Measurements from ENCODE around the gene ADGRG6.

DNA sequence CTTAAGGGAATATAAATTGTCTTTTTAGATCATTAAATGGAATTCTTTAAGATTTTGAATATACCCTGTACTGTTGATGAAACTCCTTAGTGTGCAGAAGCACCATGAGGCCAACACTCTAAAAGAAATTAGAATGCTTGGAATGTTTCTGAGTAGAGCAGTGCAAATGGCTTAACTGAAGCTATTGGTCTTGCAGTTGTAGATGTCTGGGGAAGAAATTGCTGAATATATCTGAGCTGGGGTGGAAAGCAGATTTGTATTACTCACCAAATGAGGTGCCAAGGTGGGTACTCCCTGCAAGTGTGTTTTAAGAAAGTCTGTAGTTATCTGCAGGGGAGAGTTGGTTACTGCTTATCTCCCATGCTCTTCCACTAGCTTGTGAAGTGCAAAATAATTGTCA, 119.0 kb downstream of the ADGRG6 start:
- TF ChIP-seq, protein P1, sequence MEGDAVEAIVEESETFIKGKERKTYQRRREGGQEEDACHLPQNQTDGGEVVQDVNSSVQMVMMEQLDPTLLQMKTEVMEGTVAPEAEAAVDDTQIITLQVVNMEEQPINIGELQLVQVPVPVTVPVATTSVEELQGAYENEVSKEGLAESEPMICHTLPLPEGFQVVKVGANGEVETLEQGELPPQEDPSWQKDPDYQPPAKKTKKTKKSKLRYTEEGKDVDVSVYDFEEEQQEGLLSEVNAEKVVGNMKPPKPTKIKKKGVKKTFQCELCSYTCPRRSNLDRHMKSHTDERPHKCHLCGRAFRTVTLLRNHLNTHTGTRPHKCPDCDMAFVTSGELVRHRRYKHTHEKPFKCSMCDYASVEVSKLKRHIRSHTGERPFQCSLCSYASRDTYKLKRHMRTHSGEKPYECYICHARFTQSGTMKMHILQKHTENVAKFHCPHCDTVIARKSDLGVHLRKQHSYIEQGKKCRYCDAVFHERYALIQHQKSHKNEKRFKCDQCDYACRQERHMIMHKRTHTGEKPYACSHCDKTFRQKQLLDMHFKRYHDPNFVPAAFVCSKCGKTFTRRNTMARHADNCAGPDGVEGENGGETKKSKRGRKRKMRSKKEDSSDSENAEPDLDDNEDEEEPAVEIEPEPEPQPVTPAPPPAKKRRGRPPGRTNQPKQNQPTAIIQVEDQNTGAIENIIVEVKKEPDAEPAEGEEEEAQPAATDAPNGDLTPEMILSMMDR (IDR thresholded peaks at IDR 0.05), result no peak
- no peak for TF ChIP-seq EZH2 (IDR thresholded peaks at IDR 0.05)
